ENCODE measurements around the gene BSND.

DNA sequence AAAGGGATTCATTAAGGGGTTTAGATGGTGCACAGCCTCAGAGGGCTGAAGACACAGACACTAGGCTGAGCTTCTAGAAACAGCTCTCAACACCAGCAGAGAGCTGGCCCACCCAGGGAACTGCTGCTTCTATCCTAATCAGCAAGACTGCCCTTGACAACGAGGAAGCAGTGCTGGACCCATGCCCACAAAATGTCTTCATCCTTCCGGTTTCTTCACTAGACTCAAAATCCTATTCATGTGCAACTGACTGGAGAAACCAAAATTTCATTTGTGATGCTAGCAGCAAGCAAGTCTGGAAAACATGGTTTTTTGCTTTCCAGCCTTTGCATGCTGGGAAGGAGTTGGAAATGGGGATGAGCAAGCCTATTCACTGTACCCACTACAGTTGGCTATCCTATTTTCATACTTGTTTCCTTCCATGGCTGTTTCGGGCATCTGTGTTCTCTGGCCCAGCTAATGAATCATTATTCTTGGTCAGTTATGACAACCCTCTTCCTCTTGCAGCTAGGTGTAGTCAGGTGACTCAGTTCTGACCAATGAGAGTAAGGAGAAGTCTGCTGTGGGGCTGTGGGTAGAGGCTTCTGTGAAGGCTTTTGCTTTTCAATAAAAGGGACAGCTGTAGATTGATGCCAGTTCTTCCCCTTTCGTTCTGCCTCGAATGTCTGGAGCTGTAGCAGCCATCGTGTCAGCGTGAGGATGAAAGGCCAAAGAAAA, 33.0 kb upstream of the BSND start:
- TF ChIP-seq CTCF (conservative IDR thresholded peaks at IDR 0.05; ENCODE audit: low read depth, low read length) (no peak), EZH2phosphoT487 (IDR thresholded peaks at IDR 0.05; ENCODE audit: borderline replicate concordance, low read length) (no peak)

All from PC-3 (cell line).